WTC11 (cell line): ENCODE results near the gene RAPGEF2. TPM values are rescaled to one million over a fixed set of nuclear protein-coding genes. Genes with fewer than 3 reads are reported as not detected.

Experiments
- ATAC-seq: fragments of 200-7000 bp; cut with Tn5 transposase; 2 replicates; pipeline ENCODE4 v1.10.0; 2021; ENCODE audit warnings: mild to moderate bottlenecking, moderate library complexity
- Bru-seq: library from RNA; stranded (reverse); fragments of 400-500 nt; gene quantifications from one replicate; lab custom pipeline; 2021; lab: Mats Ljungman, UMichigan
- CTCF ChIA-PET: fragments of 300-600 bp; sonication (Branson Sonifier 250); formaldehyde crosslinking; loops from one replicate; lab custom pipeline; 2021; ENCODE audit warnings: antibody characterized with exemption; lab: Charles Lee
- POLR2A ChIA-PET: fragments of 350-600 bp; sonication (Branson Sonifier 250); formaldehyde crosslinking; loops from one replicate; lab custom pipeline; 2021; ENCODE audit warnings: antibody characterized with exemption; lab: Charles Lee
- DNase-seq: peaks from one replicate; pipeline ENCODE4 v3.0.0; 2021; ENCODE audit warnings: low spot score
- H3K27ac Mint-ChIP-seq: 2 replicates; pipeline ENCODE4 v1.8.0; 2021; ENCODE audit warnings: mixed read lengths
- H3K27me3 Mint-ChIP-seq: 2 replicates; pipeline ENCODE4 v1.8.0; 2021; ENCODE audit warnings: low read depth, mild to moderate bottlenecking, moderate library complexity, mixed read lengths
- H3K36me3 Mint-ChIP-seq: 2 replicates; pipeline ENCODE4 v1.8.0; 2021; ENCODE audit warnings: mixed read lengths
- H3K4me1 Mint-ChIP-seq: 2 replicates; pipeline ENCODE4 v1.8.0; 2022; ENCODE audit warnings: mixed read lengths
- H3K4me3 Mint-ChIP-seq: 2 replicates; pipeline ENCODE4 v1.8.0; 2021; ENCODE audit warnings: mild to moderate bottlenecking, moderate library complexity, mixed read lengths
- H3K9me3 Mint-ChIP-seq: 2 replicates; pipeline ENCODE4 v1.8.0; 2021; ENCODE audit warnings: mixed read lengths
- FOXJ3 ChIP-seq: sonication (generic); formaldehyde crosslinking; IDR thresholded peaks from 2 replicates; pipeline ENCODE4 v1.9.0; 2021; ENCODE audit warnings: missing genetic modification reagents, mild to moderate bottlenecking, borderline replicate concordance
- FOXK1 ChIP-seq: sonication (generic); formaldehyde crosslinking; IDR thresholded peaks from 2 replicates; pipeline ENCODE4 v1.8.0; 2022; ENCODE audit warnings: mild to moderate bottlenecking, moderate library complexity, missing genetic modification reagents
- FOXP1 ChIP-seq: sonication (generic); formaldehyde crosslinking; IDR thresholded peaks from 2 replicates; pipeline ENCODE4 v1.8.0; 2022; ENCODE audit warnings: missing genetic modification reagents, mild to moderate bottlenecking, moderate library complexity, borderline replicate concordance
- IRF2 ChIP-seq: sonication (generic); formaldehyde crosslinking; IDR thresholded peaks from 2 replicates; pipeline ENCODE4 v1.8.0; 2022; ENCODE audit warnings: low read depth, missing genetic modification reagents, borderline replicate concordance
- MYBL2 ChIP-seq: sonication (generic); formaldehyde crosslinking; IDR thresholded peaks from 2 replicates; pipeline ENCODE4 v1.8.1; 2023; ENCODE audit warnings: mild to moderate bottlenecking, moderate library complexity, missing genetic modification reagents
- NFE2L1 ChIP-seq: sonication (generic); formaldehyde crosslinking; IDR thresholded peaks from 2 replicates; pipeline ENCODE4 v1.8.1; 2023; ENCODE audit warnings: missing genetic modification reagents
- NR1H2 ChIP-seq: sonication (generic); formaldehyde crosslinking; IDR thresholded peaks from 2 replicates; pipeline ENCODE4 v1.9.0; 2021; ENCODE audit warnings: mild to moderate bottlenecking, moderate library complexity, missing genetic modification reagents
- NR2C2 ChIP-seq: sonication (generic); formaldehyde crosslinking; IDR thresholded peaks from 2 replicates; pipeline ENCODE4 v1.8.0; 2022; ENCODE audit warnings: mild to moderate bottlenecking, missing genetic modification reagents
- NR3C1 ChIP-seq: sonication (generic); formaldehyde crosslinking; conservative IDR thresholded peaks from 2 replicates; pipeline ENCODE4 v1.8.1; 2023; ENCODE audit warnings: low read depth, mild to moderate bottlenecking, missing genetic modification reagents
- OVOL2 ChIP-seq: fragments of 250-450 bp; sonication (Bioruptor Pico); IDR thresholded peaks from 2 replicates; pipeline ENCODE4 v1.9.0; 2021; ENCODE audit warnings: mild to moderate bottlenecking, borderline replicate concordance
- SOX15 ChIP-seq: fragments of 250-450 bp; sonication (Bioruptor Pico); IDR thresholded peaks from 2 replicates; pipeline ENCODE4 v1.9.0; 2021; ENCODE audit warnings: mild to moderate bottlenecking
- ZNF138 ChIP-seq: sonication (generic); formaldehyde crosslinking; conservative IDR thresholded peaks from 2 replicates; pipeline ENCODE4 v1.8.1; 2022; ENCODE audit warnings: mild to moderate bottlenecking, moderate library complexity, missing genetic modification reagents
- ZNF281 ChIP-seq: sonication (generic); formaldehyde crosslinking; IDR thresholded peaks from 2 replicates; pipeline ENCODE4 v1.8.0; 2023; ENCODE audit warnings: mild to moderate bottlenecking, missing genetic modification reagents
- ZNF423 ChIP-seq: fragments of 250-450 bp; sonication (Bioruptor Pico); IDR thresholded peaks from 2 replicates; pipeline ENCODE4 v2.1.2; 2022; ENCODE audit warnings: mild to moderate bottlenecking, moderate library complexity
- long read RNA-seq, 3 experiments: library from RNA in 1 of 3; library from capped mRNA in 1 of 3; library from polyadenylated mRNA in 1 of 3; unstranded in 2 of 3; stranded (forward) in 1 of 3; transcript quantifications; one replicate each; pipeline ENCODE4 v2.0.0, GENCODE V29; 2021
- total RNA-seq: library from RNA; stranded (reverse); gene quantifications from 3 replicates; pipeline ENCODE4 v1.2.3, GENCODE V29; 2021
- TF ChIP-seq, protein P1 (sequence below): sonication (generic); formaldehyde crosslinking; IDR thresholded peaks from 2 replicates; pipeline ENCODE4 v1.8.1; 2022; ENCODE audit warnings: low read depth, missing genetic modification reagents, borderline replicate concordance
- TF ChIP-seq, protein P2 (sequence below): sonication (generic); formaldehyde crosslinking; conservative IDR thresholded peaks from 2 replicates; pipeline ENCODE4 v1.8.1; 2023; ENCODE audit warnings: mild to moderate bottlenecking, low read depth, missing genetic modification reagents, moderate library complexity
- TF ChIP-seq, protein P3 (sequence below): sonication (generic); formaldehyde crosslinking; IDR thresholded peaks from 2 replicates; pipeline ENCODE4 v1.8.0; 2023; ENCODE audit warnings: missing genetic modification reagents
- TF ChIP-seq, protein P4 (sequence below): sonication (generic); formaldehyde crosslinking; IDR thresholded peaks from 2 replicates; pipeline ENCODE4 v1.8.1; 2023; ENCODE audit warnings: mild to moderate bottlenecking, missing genetic modification reagents
- TF ChIP-seq, protein P5 (sequence below): sonication (generic); formaldehyde crosslinking; IDR thresholded peaks from 2 replicates; pipeline ENCODE4 v1.8.1; 2023; ENCODE audit warnings: mild to moderate bottlenecking, missing genetic modification reagents

Gene RAPGEF2, protein sequence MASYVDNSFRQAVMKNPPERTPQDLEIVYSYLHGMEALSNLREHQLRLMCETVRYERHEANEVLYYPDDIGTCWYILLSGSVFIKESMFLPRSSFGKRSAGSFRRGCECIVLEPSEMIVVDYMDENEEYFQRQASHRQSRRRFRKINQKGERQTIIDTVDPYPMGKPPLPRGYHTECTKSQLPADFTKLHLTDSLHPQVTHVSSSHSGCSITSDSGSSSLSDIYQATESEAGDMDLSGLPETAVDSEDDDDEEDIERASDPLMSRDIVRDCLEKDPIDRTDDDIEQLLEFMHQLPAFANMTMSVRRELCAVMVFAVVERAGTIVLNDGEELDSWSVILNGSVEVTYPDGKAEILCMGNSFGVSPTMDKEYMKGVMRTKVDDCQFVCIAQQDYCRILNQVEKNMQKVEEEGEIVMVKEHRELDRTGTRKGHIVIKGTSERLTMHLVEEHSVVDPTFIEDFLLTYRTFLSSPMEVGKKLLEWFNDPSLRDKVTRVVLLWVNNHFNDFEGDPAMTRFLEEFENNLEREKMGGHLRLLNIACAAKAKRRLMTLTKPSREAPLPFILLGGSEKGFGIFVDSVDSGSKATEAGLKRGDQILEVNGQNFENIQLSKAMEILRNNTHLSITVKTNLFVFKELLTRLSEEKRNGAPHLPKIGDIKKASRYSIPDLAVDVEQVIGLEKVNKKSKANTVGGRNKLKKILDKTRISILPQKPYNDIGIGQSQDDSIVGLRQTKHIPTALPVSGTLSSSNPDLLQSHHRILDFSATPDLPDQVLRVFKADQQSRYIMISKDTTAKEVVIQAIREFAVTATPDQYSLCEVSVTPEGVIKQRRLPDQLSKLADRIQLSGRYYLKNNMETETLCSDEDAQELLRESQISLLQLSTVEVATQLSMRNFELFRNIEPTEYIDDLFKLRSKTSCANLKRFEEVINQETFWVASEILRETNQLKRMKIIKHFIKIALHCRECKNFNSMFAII (N-terminal part only)
- 32.3 to 40.6 TPM (median 33.4 TPM) in 3 replicates for total RNA-seq
- percentile 81 among the genes with signal in this experiment for Bru-seq, nascent RNA
- long read RNA-seq, experiment 1, partial matches to known transcripts: 46 of 72 reads
- long read RNA-seq, experiment 1, other reads (novel, unspliced or antisense): 26 of 72 reads
- long read RNA-seq, experiment 2, partial matches to known transcripts: 19 of 30 reads
- long read RNA-seq, experiment 2, other reads (novel, unspliced or antisense): 11 of 30 reads
- long read RNA-seq, experiment 3: 0 reads

DNA sequence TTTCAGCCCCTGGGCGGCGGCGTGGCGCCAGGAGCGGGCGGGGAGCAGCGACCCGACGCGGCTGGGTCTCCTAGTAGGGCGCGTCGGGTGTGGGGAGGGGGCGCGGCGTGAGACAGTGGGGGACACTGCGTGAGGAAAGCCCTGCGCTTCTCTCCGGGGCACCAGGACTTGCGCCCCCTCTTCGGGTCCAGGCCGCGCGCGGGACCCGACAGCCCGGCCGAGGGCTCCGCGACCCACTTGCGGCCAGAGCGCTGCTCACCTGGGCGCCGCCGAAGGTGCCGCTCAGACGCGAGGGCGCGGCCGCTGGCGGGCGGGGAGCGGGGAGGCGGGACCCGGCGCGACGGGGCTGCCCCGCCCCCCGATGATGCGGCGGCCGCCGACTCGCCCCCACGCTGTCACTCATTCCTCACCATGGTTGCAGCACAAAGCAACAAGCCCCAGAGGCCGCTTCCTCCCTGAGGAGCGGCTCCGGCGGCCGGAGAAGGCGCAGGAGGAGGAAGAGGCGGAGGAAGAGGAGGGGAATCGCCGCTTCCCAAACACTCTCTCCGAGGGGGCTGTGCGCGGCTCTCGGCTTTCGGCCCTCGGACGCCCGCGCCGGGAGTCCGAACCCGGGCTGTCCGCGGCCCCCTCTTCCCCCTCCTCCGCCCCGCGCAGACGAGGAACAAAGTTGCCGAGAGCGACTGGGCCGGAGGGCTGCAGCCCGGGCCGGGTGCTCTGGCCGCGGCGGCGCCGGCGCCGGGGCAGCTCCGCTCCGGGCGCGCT, at the start of gene RAPGEF2:
TSS of gene RAPGEF2 (plus strand) at position 458 of the 762 bp plus-strand sequence. CDS start 1,084 bp downstream, outside the sequence.
- Mint-ChIP-seq H3K36me3 (no peaks in the 10 kb centered on the region), H3K9me3 (no peaks in the 10 kb centered on the region), H3K4me3 (peak within 1 kb of the TSS; percentile 80), H3K4me1 (peaks cover 52% of the 10 kb centered on the region), H3K27ac (peak within 1 kb of the TSS; percentile 47), H3K27me3 (peaks cover 11% of the 10 kb centered on the region)
- DNase-seq (peak; percentile 88), ATAC-seq (peak; percentile 84)
- ChIA-PET CTCF (no interaction called here), POLR2A (interaction anchor here (0.6 kb wide), 1 partner anchor 12 kb away, joined by 3 read pairs; no protein-coding TSS in a partner anchor)
- TF ChIP-seq, protein P1, sequence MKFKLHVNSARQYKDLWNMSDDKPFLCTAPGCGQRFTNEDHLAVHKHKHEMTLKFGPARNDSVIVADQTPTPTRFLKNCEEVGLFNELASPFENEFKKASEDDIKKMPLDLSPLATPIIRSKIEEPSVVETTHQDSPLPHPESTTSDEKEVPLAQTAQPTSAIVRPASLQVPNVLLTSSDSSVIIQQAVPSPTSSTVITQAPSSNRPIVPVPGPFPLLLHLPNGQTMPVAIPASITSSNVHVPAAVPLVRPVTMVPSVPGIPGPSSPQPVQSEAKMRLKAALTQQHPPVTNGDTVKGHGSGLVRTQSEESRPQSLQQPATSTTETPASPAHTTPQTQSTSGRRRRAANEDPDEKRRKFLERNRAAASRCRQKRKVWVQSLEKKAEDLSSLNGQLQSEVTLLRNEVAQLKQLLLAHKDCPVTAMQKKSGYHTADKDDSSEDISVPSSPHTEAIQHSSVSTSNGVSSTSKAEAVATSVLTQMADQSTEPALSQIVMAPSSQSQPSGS: no peak
- TF ChIP-seq, protein P2, sequence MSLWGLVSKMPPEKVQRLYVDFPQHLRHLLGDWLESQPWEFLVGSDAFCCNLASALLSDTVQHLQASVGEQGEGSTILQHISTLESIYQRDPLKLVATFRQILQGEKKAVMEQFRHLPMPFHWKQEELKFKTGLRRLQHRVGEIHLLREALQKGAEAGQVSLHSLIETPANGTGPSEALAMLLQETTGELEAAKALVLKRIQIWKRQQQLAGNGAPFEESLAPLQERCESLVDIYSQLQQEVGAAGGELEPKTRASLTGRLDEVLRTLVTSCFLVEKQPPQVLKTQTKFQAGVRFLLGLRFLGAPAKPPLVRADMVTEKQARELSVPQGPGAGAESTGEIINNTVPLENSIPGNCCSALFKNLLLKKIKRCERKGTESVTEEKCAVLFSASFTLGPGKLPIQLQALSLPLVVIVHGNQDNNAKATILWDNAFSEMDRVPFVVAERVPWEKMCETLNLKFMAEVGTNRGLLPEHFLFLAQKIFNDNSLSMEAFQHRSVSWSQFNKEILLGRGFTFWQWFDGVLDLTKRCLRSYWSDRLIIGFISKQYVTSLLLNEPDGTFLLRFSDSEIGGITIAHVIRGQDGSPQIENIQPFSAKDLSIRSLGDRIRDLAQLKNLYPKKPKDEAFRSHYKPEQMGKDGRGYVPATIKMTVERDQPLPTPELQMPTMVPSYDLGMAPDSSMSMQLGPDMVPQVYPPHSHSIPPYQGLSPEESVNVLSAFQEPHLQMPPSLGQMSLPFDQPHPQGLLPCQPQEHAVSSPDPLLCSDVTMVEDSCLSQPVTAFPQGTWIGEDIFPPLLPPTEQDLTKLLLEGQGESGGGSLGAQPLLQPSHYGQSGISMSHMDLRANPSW (CRISPR knock-in tag): no peak
- TF ChIP-seq NR2C2 (no peak), IRF2 (CRISPR knock-in tag) (no peak), FOXJ3 (CRISPR knock-in tag) (no peak), FOXP1 (CRISPR knock-in tag) (peak; percentile 67; the same call in 1 of the 2 replicates), ZNF423 (no peak), ZNF281 (no peak), MYBL2 (CRISPR knock-in tag) (0 out of 2 replicates have a peak, but pooled peaks have one; percentile 26), NR3C1 (CRISPR knock-in tag) (no peak), NFE2L1 (CRISPR knock-in tag) (no peak), SOX15 (CRISPR knock-in tag) (no peak), NR1H2 (CRISPR knock-in tag) (no peak), FOXK1 (peak; percentile 68), OVOL2 (CRISPR knock-in tag) (no peak), ZNF138 (CRISPR knock-in tag) (no peak; the same call in 1 of the 2 replicates)
- TF ChIP-seq, protein P3, sequence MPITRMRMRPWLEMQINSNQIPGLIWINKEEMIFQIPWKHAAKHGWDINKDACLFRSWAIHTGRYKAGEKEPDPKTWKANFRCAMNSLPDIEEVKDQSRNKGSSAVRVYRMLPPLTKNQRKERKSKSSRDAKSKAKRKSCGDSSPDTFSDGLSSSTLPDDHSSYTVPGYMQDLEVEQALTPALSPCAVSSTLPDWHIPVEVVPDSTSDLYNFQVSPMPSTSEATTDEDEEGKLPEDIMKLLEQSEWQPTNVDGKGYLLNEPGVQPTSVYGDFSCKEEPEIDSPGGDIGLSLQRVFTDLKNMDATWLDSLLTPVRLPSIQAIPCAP: no peak
- TF ChIP-seq, protein P4, sequence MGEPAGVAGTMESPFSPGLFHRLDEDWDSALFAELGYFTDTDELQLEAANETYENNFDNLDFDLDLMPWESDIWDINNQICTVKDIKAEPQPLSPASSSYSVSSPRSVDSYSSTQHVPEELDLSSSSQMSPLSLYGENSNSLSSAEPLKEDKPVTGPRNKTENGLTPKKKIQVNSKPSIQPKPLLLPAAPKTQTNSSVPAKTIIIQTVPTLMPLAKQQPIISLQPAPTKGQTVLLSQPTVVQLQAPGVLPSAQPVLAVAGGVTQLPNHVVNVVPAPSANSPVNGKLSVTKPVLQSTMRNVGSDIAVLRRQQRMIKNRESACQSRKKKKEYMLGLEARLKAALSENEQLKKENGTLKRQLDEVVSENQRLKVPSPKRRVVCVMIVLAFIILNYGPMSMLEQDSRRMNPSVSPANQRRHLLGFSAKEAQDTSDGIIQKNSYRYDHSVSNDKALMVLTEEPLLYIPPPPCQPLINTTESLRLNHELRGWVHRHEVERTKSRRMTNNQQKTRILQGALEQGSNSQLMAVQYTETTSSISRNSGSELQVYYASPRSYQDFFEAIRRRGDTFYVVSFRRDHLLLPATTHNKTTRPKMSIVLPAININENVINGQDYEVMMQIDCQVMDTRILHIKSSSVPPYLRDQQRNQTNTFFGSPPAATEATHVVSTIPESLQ (CRISPR knock-in tag): no peak
- TF ChIP-seq, protein P5, sequence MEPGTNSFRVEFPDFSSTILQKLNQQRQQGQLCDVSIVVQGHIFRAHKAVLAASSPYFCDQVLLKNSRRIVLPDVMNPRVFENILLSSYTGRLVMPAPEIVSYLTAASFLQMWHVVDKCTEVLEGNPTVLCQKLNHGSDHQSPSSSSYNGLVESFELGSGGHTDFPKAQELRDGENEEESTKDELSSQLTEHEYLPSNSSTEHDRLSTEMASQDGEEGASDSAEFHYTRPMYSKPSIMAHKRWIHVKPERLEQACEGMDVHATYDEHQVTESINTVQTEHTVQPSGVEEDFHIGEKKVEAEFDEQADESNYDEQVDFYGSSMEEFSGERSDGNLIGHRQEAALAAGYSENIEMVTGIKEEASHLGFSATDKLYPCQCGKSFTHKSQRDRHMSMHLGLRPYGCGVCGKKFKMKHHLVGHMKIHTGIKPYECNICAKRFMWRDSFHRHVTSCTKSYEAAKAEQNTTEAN: no peak
